Upper lobe of left lung (tissue), 4 donors: ENCODE results near the gene GP1BA.

Source experiments
- POLR2A ChIP-seq, 4 donors: fragments of 450-650 bp; IDR thresholded peaks; one replicate each; pipeline ENCODE4 v1.5.1; 2016 to 2017; ENCODE audit warnings: antibody characterized with exemption in 4 of 4, mild to moderate bottlenecking in 2 of 4
- TF ChIP-seq, protein P1 (sequence below), 6 experiments: fragments of 450-650 bp in 4 of 6; fragments of 200-600 bp in 2 of 6; sonication (generic) in 2 of 6; IDR thresholded peaks; one replicate each; pipeline ENCODE4 v1.5.1; 2016 to 2019; ENCODE audit warnings: antibody characterized with exemption in 6 of 6

DNA sequence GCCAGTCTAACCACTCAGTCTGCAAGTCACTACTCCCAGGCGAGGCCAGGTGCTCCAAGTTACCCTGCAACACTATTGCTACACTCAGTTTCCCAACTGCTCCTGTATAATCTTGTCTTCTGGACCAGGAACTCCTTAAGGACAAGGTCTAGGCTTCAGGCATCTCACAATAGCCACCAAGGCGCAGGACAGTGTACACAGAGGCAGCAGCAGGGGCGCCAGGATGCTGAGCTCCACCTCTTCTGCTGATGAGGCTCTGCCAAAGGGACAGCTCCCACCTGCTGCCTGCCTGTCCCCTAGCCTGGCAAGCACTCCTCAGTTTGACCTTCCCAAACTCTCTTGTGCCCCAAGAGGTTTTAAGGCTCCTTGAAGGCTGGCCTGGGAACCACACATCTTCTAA lies 4.4 kb downstream of the GP1BA start:
- TF ChIP-seq POLR2A (IDR thresholded peaks at IDR 0.05), result no peak
- TF ChIP-seq, protein P1, sequence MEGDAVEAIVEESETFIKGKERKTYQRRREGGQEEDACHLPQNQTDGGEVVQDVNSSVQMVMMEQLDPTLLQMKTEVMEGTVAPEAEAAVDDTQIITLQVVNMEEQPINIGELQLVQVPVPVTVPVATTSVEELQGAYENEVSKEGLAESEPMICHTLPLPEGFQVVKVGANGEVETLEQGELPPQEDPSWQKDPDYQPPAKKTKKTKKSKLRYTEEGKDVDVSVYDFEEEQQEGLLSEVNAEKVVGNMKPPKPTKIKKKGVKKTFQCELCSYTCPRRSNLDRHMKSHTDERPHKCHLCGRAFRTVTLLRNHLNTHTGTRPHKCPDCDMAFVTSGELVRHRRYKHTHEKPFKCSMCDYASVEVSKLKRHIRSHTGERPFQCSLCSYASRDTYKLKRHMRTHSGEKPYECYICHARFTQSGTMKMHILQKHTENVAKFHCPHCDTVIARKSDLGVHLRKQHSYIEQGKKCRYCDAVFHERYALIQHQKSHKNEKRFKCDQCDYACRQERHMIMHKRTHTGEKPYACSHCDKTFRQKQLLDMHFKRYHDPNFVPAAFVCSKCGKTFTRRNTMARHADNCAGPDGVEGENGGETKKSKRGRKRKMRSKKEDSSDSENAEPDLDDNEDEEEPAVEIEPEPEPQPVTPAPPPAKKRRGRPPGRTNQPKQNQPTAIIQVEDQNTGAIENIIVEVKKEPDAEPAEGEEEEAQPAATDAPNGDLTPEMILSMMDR (IDR thresholded peaks at IDR 0.05), result no peak
